Spleen (tissue), 11 donors: Measurements from ENCODE around the gene FBXW5. TPM values are rescaled to one million over a fixed set of nuclear protein-coding genes. Genes with fewer than 3 reads are reported as not detected.

Experiments
- DNase-seq: peaks from one replicate; pipeline ENCODE4 v3.0.0-alpha.2; 2020
- H3K27ac ChIP-seq, 8 donors: fragments of 200-600 bp; sonication (generic) in 7 of 8; 1 replicate in 4 of 8; 2 replicates in 4 of 8; pipeline versions ENCODE4 v1.5.0 to v1.8.0; 2016 to 2021; ENCODE audit warnings: inconsistent platforms in 4 of 8, mild to moderate bottlenecking in 4 of 8, moderate library complexity in 1 of 8
- H3K27me3 ChIP-seq, 7 donors: fragments of 200-600 bp; sonication (generic) in 6 of 7; replicated peaks in 1 of 7; 1 replicate in 4 of 7; 2 replicates in 3 of 7; pipeline versions ENCODE4 v1.5.0 to v1.8.0; 2016 to 2021; ENCODE audit warnings: inconsistent platforms in 3 of 7, mild to moderate bottlenecking in 1 of 7
- H3K36me3 ChIP-seq, 6 donors: fragments of 200-600 bp; sonication (generic) in 5 of 6; 1 replicate in 4 of 6; 2 replicates in 2 of 6; pipeline versions ENCODE4 v1.5.0 to v1.8.0; 2016 to 2021; ENCODE audit warnings: inconsistent platforms in 2 of 6
- H3K4me1 ChIP-seq, 6 donors: fragments of 200-600 bp; sonication (generic) in 5 of 6; 1 replicate in 3 of 6; 2 replicates in 3 of 6; pipeline versions ENCODE4 v1.5.0 to v1.8.0; 2016 to 2021; ENCODE audit warnings: inconsistent platforms in 3 of 6
- H3K4me3 ChIP-seq, 8 donors: fragments of 200-600 bp; sonication (generic) in 7 of 8; 1 replicate in 4 of 8; 2 replicates in 4 of 8; pipeline versions ENCODE4 v1.5.0 to v1.8.0; 2016 to 2021; ENCODE audit warnings: inconsistent platforms in 4 of 8, mild to moderate bottlenecking in 4 of 8, moderate library complexity in 2 of 8
- H3K9me3 ChIP-seq, 8 donors: fragments of 200-600 bp; sonication (generic) in 7 of 8; 1 replicate in 4 of 8; 2 replicates in 4 of 8; pipeline versions ENCODE4 v1.5.0 to v1.8.0; 2016 to 2021; ENCODE audit warnings: inconsistent platforms in 4 of 8
- CTCF ChIP-seq, 11 experiments: fragments of 200-600 bp in 7 of 11; fragments of 450-650 bp in 4 of 11; sonication (generic) in 4 of 11; IDR thresholded peaks in 8 of 11; conservative IDR thresholded peaks in 3 of 11; 1 replicate in 7 of 11; 2 replicates in 4 of 11; pipeline versions ENCODE4 v1.4.0 to v1.8.0; 2016 to 2021; ENCODE audit warnings: antibody characterized with exemption in 11 of 11, inconsistent platforms in 4 of 11, mild to moderate bottlenecking in 1 of 11
- POLR2A ChIP-seq, 3 donors: fragments of 450-650 bp; IDR thresholded peaks; one replicate each; pipeline ENCODE4 v1.5.1; 2017; ENCODE audit warnings: antibody characterized with exemption in 3 of 3, mild to moderate bottlenecking in 1 of 3
- POLR2AphosphoS5 ChIP-seq, 3 donors: sonication (generic); formaldehyde crosslinking; IDR thresholded peaks; one replicate each; pipeline ENCODE4 v1.5.1; 2017; ENCODE audit warnings: antibody characterized with exemption in 3 of 3
- whole genome bisulfite sequencing, 5 donors: extraction: QIAGEN DNeasy Blood & Tissue Kit in 3 of 5; methylation state at CpG; one replicate each; pipeline versions ENCODE4 v1.1.5 to v1.1.7; 2013 to 2018; 5-methylcytosine and 5-hydroxymethylcytosine counted together
- intact Hi-C: fragments of 100-400 bp; cut with DNase I; formaldehyde crosslinking; loops from one replicate; pipeline ENCODE4 v1.15.0; 2023; ENCODE audit warnings: low total_unique reads
- polyA plus RNA-seq, 3 donors: library from polyadenylated mRNA; stranded (reverse); fragments of 200-250 nt; gene quantifications; one replicate each; pipeline ENCODE4 v1.2.1, GENCODE V29; 2013
- total RNA-seq, 7 donors: library from RNA; depleted of rRNA in 3 of 7; stranded (reverse); fragments of >200 nt in 3 of 7; fragmentation: NEBNext Ultra II Directional in 4 of 7; extraction: Animal tissue kit (Norgen Biotek cat#: 25700) in 4 of 7; gene quantifications; one replicate each; pipeline versions ENCODE4 v1.1.0 to v1.2.1, GENCODE V29; 2016 to 2021
- donor health status: healthy with polysubstance abuse.
- donor health status: DM: no; HTN: no; CAD: no; lungs with moderate emphysema.
- donor health status: DM: no; HTN: no; CAD: no.
- donor health status: Bipolar disorder and iron deficiency.
- donor health status: healthy.
- donor health status: DM: no; HTN: no; CAD: no.
- donor health status: DM: yes; HTN: yes; CAD: no.

FBXW5 gene
- total and polyA plus RNA-seq, 10 donors, result 90.8 to 170 (median 114) TPM

DNA sequence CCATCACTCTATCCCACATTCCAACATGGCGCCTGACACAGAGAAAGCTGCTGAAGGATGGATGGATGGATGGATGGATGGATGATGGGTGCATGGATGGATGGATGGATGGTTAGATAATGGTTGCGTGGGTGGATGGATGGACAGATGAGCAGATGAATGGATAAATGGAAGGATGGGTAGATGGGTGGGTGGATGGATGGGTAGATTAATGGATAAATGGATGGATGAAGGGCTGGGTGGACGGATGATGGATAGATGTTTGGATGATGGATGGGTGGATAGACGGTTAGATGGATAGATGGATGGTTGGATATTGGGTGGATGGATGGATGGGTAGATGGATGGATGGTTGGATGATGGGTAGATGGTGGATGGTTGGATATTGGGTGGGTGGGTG is 12.1 kb upstream of the FBXW5 start:
- peaks cover 0 to 46% (median 20%) of the 10 kb centered on the region in 6 donors for H3K4me1 ChIP-seq
- no peak for TF ChIP-seq CTCF (IDR thresholded peaks at IDR 0.05 in 8 of 11, conservative IDR thresholded peaks at IDR 0.05 in 3 of 11)
- no peak for TF ChIP-seq POLR2A (IDR thresholded peaks at IDR 0.05)
- no peak for TF ChIP-seq POLR2AphosphoS5 (IDR thresholded peaks at IDR 0.05)
- 92 to 97% (median 95%) methylated on average over 4 of the region's 4 CpGs for WGBS, 5 donors
- no peak overlapping the region for H3K4me3 ChIP-seq
- no peaks in the 10 kb centered on the region for H3K27me3 ChIP-seq
- intact Hi-C loops, result no loop called here
- no peaks in the 10 kb centered on the region for H3K9me3 ChIP-seq
- no peak for DNase-seq
- no peaks in the 10 kb centered on the region for H3K36me3 ChIP-seq
- H3K27ac ChIP-seq, result no peak overlapping the region

- intact Hi-C loops, result no loop called here
- H3K4me1 ChIP-seq, result peaks cover 0 to 46% (median 17%) of the 10 kb centered on the region in 6 donors
- H3K36me3 ChIP-seq, result no peaks in the 10 kb centered on the region
- DNase-seq, result no peak
- TF ChIP-seq CTCF (IDR thresholded peaks at IDR 0.05 in 8 of 11, conservative IDR thresholded peaks at IDR 0.05 in 3 of 11) (no peak), POLR2A (IDR thresholded peaks at IDR 0.05) (no peak), POLR2AphosphoS5 (IDR thresholded peaks at IDR 0.05) (no peak)
- no peak overlapping the region for H3K27ac ChIP-seq
- WGBS, 5 donors, result 85 to 95% (median 90%) methylated on average over 7 to 9 of the region's 9 CpGs
- no peaks in the 10 kb centered on the region for H3K27me3 ChIP-seq
- no peaks in the 10 kb centered on the region for H3K9me3 ChIP-seq
- H3K4me3 ChIP-seq, result no peak overlapping the region
Observed at GRCh38 chr9:136955943-136956335, 11.4 kb upstream of the FBXW5 start.

- intact Hi-C loops, result no loop called here
- TF ChIP-seq CTCF (IDR thresholded peaks at IDR 0.05 in 8 of 11, conservative IDR thresholded peaks at IDR 0.05 in 3 of 11) (no peak), POLR2A (IDR thresholded peaks at IDR 0.05) (no peak), POLR2AphosphoS5 (IDR thresholded peaks at IDR 0.05) (no peak)
- peaks cover 3 to 48% (median 18%) of the 10 kb centered on the region in 6 donors for H3K4me1 ChIP-seq
- no peaks in the 10 kb centered on the region for H3K9me3 ChIP-seq
- DNase-seq, result peak; percentile 63
- WGBS, 5 donors, result 85 to 91% (median 88%) methylated on average over 7 to 14 of the region's 14 CpGs
- H3K27me3 ChIP-seq, result no peaks in the 10 kb centered on the region
- no peaks in the 10 kb centered on the region for H3K36me3 ChIP-seq
- H3K27ac ChIP-seq, result no peak overlapping the region
- no peak overlapping the region for H3K4me3 ChIP-seq
Observed at GRCh38 chr9:136955202-136955942, 10.8 kb upstream of the FBXW5 start.

GRCh38 chr9:136954270-136955083 is 9.9 kb upstream of the FBXW5 start:
- peak; percentile 72 for DNase-seq

More at GRCh38 chr9:136954270-136955083, 9.9 kb upstream of the FBXW5 start:
- 77 to 87% (median 85%) methylated on average over 22 to 25 of the region's 25 CpGs for WGBS, 5 donors
- TF ChIP-seq POLR2AphosphoS5 (IDR thresholded peaks at IDR 0.05), result no peak
- no peak for TF ChIP-seq CTCF (IDR thresholded peaks at IDR 0.05 in 8 of 11, conservative IDR thresholded peaks at IDR 0.05 in 3 of 11)
- no peak for TF ChIP-seq POLR2A (IDR thresholded peaks at IDR 0.05)
- intact Hi-C loops, result no loop called here
- Histone ChIP-seq H3K4me1 (peaks cover 5 to 51% (median 20%) of the 10 kb centered on the region in 6 donors), H3K27me3 (no peaks in the 10 kb centered on the region), H3K4me3 (no peak overlapping the region), H3K27ac (no peak overlapping the region), H3K9me3 (no peaks in the 10 kb centered on the region), H3K36me3 (no peaks in the 10 kb centered on the region)
